ENCODE measurements around the gene TAOK2. TPM values are rescaled to one million over a fixed set of nuclear protein-coding genes. Genes with fewer than 3 reads are reported as not detected.
A peak's percentile ranks its signal among the peaks of the same experiment; 100 is the strongest.

Gene TAOK2
- polyA plus RNA-seq (2013, experiment 1 of 2) = 20.6 TPM
- 19.6 TPM for polyA plus RNA-seq (2013, experiment 2 of 2)

DNA sequence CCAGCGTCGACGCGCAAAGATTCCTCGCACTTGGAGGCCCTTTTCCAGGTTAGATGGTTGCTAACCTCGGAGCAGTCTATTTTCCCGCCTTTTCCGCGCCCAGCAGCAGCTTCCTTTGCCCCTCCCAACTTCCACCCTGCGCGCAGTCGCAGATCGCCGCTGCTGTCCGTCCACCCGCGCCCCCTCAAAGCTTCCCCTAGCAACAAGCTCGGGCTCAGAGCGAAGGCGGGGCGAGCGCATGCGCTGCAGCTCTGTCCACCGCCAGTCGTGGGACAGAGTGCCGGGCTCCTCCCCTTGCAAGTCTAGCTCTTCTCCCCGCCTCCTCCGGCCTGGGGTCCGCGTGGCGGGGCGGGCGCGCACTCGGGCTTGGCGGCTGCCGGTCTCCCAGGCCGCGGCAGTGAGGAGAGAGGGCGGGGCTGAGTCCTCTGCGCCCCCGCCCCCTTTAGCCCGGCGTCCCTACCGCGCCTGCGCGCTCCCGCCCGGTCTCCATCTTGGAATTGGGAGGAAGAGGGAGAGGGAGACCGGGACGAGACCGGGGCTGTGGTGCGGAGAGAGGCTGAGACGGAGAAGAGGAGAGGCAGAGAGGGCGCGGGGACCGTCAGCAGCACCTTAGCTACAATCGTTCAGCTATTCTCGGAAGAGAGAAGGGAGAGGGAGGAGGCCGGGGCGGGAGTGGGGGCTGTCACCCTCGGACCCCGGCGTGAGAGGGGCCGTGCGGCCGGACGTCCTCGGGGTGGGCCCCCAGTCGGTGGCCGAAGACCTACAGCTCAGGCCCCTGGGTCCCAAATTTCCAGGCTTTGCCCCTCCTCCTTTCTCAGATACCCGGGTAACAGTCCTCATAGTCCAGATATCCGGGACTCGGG is at the start of gene TAOK2:
Gene TAOK2, plus strand, starts transcription at position 485 of the 863 bp plus-strand sequence. CDS start 3,905 bp downstream, outside the sequence.
- Histone ChIP-seq H3K4me2 (ENCODE audit: low read length, poor library complexity, severe bottlenecking) (peak within 1 kb of the TSS; percentile 80), H3K4me3 (ENCODE audit: insufficient read depth in 1 of 2, low read depth in 1 of 2, low read length in 2 of 2) (peak within 1 kb of the TSS; percentile 78 to 98), H2AFZ (ENCODE audit: low read depth, low read length) (peak within 1 kb of the TSS; percentile 65), H3K79me1 (replicated peaks; ENCODE audit: low read length, poor library complexity, severe bottlenecking) (peaks cover 15% of the 10 kb centered on the region), H3K18ac (ENCODE audit: low read depth in 1 of 2, low read length in 2 of 2) (peak within 1 kb of the TSS; percentile 85 to 93), H3K27ac (ENCODE audit: low read length, poor library complexity, severe bottlenecking) (peak within 1 kb of the TSS; percentile 84), H2BK5ac (ENCODE audit: low read depth, low read length, poor library complexity, severe bottlenecking) (peak within 1 kb of the TSS; percentile 36), H3K27me3 (ENCODE audit: control insufficient read depth in 1 of 2, insufficient read depth in 1 of 2, low read length in 2 of 2) (no peaks in the 10 kb centered on the region), H2BK12ac (ENCODE audit: low read length in 2 of 2) (peak within 1 kb of the TSS in 1 of 2 experiments; percentile 61), H2BK15ac (ENCODE audit: low read depth, poor library complexity, severe bottlenecking) (no peak within 1 kb of the TSS), H3K36me3 (ENCODE audit: control insufficient read depth in 1 of 2, insufficient read depth in 2 of 2, low read depth in 1 of 2, low read length in 2 of 2) (peaks cover 38 to 46% of the 10 kb centered on the region in 2 experiments), H4K8ac (ENCODE audit: low read length) (peak within 1 kb of the TSS; percentile 95), H3K14ac (ENCODE audit: low read length in 2 of 2) (peak within 1 kb of the TSS in 1 of 2 experiments; percentile 94), H4K91ac (ENCODE audit: low read length) (peak within 1 kb of the TSS; percentile 77), H3K23ac (ENCODE audit: low read length in 2 of 2) (peak within 1 kb of the TSS; percentile 57 to 84), H3K4ac (ENCODE audit: low read depth in 1 of 2, low read length in 2 of 2) (peak within 1 kb of the TSS; percentile 64 to 73), H3K9ac (ENCODE audit: low read length) (peak within 1 kb of the TSS; percentile 97), H3K4me1 (ENCODE audit: control insufficient read depth, insufficient read depth, low read depth, low read length) (peaks cover 18% of the 10 kb centered on the region), H2BK120ac (ENCODE audit: low read depth, low read length) (peak within 1 kb of the TSS; percentile 90), H3K9me3 (ENCODE audit: control insufficient read depth, low read length) (no peaks in the 10 kb centered on the region), H2AK5ac (ENCODE audit: low read length, severe bottlenecking) (peak within 1 kb of the TSS; percentile 21)
- 2% methylated on average over 68 of the region's 75 CpGs for WGBS
- DNase-seq = peak; percentile 99

DNA sequence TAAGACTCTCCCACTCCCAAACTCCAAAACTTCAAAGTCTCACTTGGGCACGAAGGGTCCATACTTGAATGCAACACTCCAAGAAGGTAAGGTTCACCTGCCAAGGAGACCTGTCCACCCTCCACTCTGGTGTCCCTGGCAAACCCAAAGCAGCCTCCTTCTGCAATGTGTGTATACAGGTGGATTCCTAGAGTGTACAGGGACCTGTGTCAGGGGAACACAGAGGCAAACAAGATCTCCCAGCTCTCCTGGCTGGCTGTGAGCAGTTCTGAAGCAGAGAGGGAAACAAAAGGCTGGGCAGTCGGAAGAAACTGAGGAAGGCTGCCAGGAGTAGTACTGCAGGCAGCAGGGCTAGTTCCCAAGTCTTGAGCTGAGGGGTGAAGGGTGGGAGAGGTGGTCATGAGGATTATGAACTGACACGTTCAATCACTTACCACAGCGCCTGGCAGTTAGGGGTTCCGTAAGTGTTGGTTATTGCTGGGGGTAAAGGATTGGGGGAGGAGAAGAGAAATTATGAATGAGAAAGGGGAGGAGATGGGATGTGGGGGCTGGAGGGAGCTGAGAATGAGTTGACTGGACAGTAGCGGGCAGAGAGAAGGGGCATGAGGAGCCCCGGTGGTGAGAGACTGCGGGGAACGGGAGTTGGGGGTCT is 48.4 kb upstream of the TAOK2 start:
- Histone ChIP-seq H4K91ac (ENCODE audit: low read length) (no peak overlapping the region), H4K8ac (ENCODE audit: low read length) (no peak overlapping the region), H3K18ac (ENCODE audit: low read depth in 1 of 2, low read length in 2 of 2) (peak overlapping the region in 1 of 2 experiments; percentile 93), H3K27me3 (ENCODE audit: control insufficient read depth in 1 of 2, insufficient read depth in 1 of 2, low read length in 2 of 2) (no peaks in the 10 kb centered on the region), H2BK12ac (ENCODE audit: low read length in 2 of 2) (no peak overlapping the region), H3K79me1 (replicated peaks; ENCODE audit: low read length, poor library complexity, severe bottlenecking) (peaks cover 18% of the 10 kb centered on the region), H3K9me3 (ENCODE audit: control insufficient read depth, low read length) (no peaks in the 10 kb centered on the region), H2BK15ac (ENCODE audit: low read depth, poor library complexity, severe bottlenecking) (no peak overlapping the region), H2BK120ac (ENCODE audit: low read depth, low read length) (no peak overlapping the region), H3K4me1 (ENCODE audit: control insufficient read depth, insufficient read depth, low read depth, low read length) (peaks cover 16% of the 10 kb centered on the region), H3K4me2 (ENCODE audit: low read length, poor library complexity, severe bottlenecking) (peak overlapping the region; percentile 75), H3K9ac (ENCODE audit: low read length) (peak overlapping the region; percentile 93), H2BK5ac (ENCODE audit: low read depth, low read length, poor library complexity, severe bottlenecking) (no peak overlapping the region), H3K4me3 (ENCODE audit: insufficient read depth in 1 of 2, low read depth in 1 of 2, low read length in 2 of 2) (peak overlapping the region; percentile 82 to 88), H3K14ac (ENCODE audit: low read length in 2 of 2) (peak overlapping the region in 1 of 2 experiments; percentile 92), H2AFZ (ENCODE audit: low read depth, low read length) (no peak overlapping the region), H3K36me3 (ENCODE audit: control insufficient read depth in 1 of 2, insufficient read depth in 2 of 2, low read depth in 1 of 2, low read length in 2 of 2) (peaks cover 7 to 29% of the 10 kb centered on the region in 2 experiments), H3K23ac (ENCODE audit: low read length in 2 of 2) (peak overlapping the region in 1 of 2 experiments; percentile 64), H3K27ac (ENCODE audit: low read length, poor library complexity, severe bottlenecking) (no peak overlapping the region), H3K4ac (ENCODE audit: low read depth in 1 of 2, low read length in 2 of 2) (peak overlapping the region in 1 of 2 experiments; percentile 62), H2AK5ac (ENCODE audit: low read length, severe bottlenecking) (no peak overlapping the region)
- peak; percentile 25 for DNase-seq
- 10% methylated on average over 9 of the region's 9 CpGs for WGBS

DNA sequence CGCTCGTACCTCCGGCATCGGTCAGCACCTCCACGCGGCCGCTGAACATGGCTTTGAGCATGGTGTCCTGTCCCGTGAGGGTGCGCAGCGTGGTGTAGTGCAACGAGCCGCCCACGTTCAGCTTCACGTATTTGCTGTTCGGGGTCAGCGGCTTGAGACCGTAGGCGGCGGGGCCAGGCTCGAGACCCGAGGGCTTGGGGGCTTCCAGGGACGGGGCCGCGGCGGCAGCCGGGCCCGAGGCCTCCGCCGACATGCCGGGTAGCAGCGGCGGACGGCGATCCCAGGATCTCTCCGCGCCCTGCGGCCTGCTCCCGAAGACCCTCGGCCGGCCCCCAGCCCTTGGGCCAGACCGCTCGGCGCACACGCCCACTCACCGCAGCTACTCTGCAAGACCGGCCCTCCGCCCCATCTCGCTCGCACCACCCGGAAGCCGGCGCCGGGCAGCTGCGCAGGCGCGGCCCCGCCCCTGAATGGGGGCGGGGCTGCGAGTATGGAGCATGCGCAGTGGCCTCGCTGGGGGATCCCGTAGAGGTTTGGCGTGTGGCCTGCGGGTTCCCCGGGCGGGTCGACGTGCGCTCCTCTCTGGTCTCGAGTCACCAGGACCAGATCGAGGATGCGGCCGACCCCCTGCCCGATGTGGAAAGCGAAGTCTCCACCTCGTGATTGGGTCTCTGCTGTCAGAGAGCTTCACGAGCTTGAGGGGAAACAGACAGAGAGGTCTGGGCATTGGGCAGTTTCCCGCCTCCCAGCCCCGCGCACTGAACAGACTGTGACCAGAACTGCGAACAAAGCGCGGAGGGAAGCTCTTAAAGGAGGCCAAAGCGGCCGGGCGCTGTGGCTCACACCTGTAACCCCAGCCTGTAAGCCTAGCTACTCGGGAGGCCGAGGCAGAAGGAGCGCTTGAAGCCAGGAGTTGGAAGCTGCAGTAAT is 47.6 kb upstream of the TAOK2 start, which contains the start of gene KCTD13:
Gene KCTD13, minus strand, starts transcription at position 446 of the 930 bp plus-strand sequence. Its CDS starts 193 bp downstream, at position 253.
- Histone ChIP-seq H3K4me1 (ENCODE audit: control insufficient read depth, insufficient read depth, low read depth, low read length) (peaks cover 16% of the 10 kb centered on the region), H3K36me3 (ENCODE audit: control insufficient read depth in 1 of 2, insufficient read depth in 2 of 2, low read depth in 1 of 2, low read length in 2 of 2) (peaks cover 7 to 21% of the 10 kb centered on the region in 2 experiments), H3K27ac (ENCODE audit: low read length, poor library complexity, severe bottlenecking) (peak within 1 kb of the TSS; percentile 21), H2BK12ac (ENCODE audit: low read length in 2 of 2) (no peak within 1 kb of the TSS), H3K79me1 (replicated peaks; ENCODE audit: low read length, poor library complexity, severe bottlenecking) (peaks cover 17% of the 10 kb centered on the region), H2BK5ac (ENCODE audit: low read depth, low read length, poor library complexity, severe bottlenecking) (no peak within 1 kb of the TSS), H3K4me3 (ENCODE audit: insufficient read depth in 1 of 2, low read depth in 1 of 2, low read length in 2 of 2) (peak within 1 kb of the TSS; percentile 82 to 88), H3K4me2 (ENCODE audit: low read length, poor library complexity, severe bottlenecking) (peak within 1 kb of the TSS; percentile 75), H4K91ac (ENCODE audit: low read length) (peak within 1 kb of the TSS; percentile 83), H2AFZ (ENCODE audit: low read depth, low read length) (peak within 1 kb of the TSS; percentile 48), H2AK5ac (ENCODE audit: low read length, severe bottlenecking) (peak within 1 kb of the TSS; percentile 61), H3K14ac (ENCODE audit: low read length in 2 of 2) (peak within 1 kb of the TSS in 1 of 2 experiments; percentile 92), H3K23ac (ENCODE audit: low read length in 2 of 2) (peak within 1 kb of the TSS in 1 of 2 experiments; percentile 64), H3K18ac (ENCODE audit: low read depth in 1 of 2, low read length in 2 of 2) (peak within 1 kb of the TSS; percentile 72 to 93), H3K27me3 (ENCODE audit: control insufficient read depth in 1 of 2, insufficient read depth in 1 of 2, low read length in 2 of 2) (no peaks in the 10 kb centered on the region), H3K9ac (ENCODE audit: low read length) (peak within 1 kb of the TSS; percentile 93), H2BK120ac (ENCODE audit: low read depth, low read length) (no peak within 1 kb of the TSS), H4K8ac (ENCODE audit: low read length) (peak within 1 kb of the TSS; percentile 92), H3K4ac (ENCODE audit: low read depth in 1 of 2, low read length in 2 of 2) (peak within 1 kb of the TSS in 1 of 2 experiments; percentile 62), H2BK15ac (ENCODE audit: low read depth, poor library complexity, severe bottlenecking) (no peak within 1 kb of the TSS), H3K9me3 (ENCODE audit: control insufficient read depth, low read length) (no peaks in the 10 kb centered on the region)
- DNase-seq = peak; percentile 87
- under 1% methylated on average over 78 of the region's 89 CpGs for WGBS
